NB4 (cell line): Measurements from ENCODE around the gene MARK3.

ENCODE experiments used
- CTCF ChIP-seq: IDR thresholded peaks from one replicate; pipeline ENCODE4 v1.5.1; 2012; ENCODE audit warnings: low read depth, low read length
- POLR2A ChIP-seq: IDR thresholded peaks from 2 replicates; pipeline ENCODE4 v1.6.1; 2011; ENCODE audit warnings: mild to moderate bottlenecking; ENCODE audit not compliant: insufficient read length; ENCODE audit errors: extremely low read depth

DNA sequence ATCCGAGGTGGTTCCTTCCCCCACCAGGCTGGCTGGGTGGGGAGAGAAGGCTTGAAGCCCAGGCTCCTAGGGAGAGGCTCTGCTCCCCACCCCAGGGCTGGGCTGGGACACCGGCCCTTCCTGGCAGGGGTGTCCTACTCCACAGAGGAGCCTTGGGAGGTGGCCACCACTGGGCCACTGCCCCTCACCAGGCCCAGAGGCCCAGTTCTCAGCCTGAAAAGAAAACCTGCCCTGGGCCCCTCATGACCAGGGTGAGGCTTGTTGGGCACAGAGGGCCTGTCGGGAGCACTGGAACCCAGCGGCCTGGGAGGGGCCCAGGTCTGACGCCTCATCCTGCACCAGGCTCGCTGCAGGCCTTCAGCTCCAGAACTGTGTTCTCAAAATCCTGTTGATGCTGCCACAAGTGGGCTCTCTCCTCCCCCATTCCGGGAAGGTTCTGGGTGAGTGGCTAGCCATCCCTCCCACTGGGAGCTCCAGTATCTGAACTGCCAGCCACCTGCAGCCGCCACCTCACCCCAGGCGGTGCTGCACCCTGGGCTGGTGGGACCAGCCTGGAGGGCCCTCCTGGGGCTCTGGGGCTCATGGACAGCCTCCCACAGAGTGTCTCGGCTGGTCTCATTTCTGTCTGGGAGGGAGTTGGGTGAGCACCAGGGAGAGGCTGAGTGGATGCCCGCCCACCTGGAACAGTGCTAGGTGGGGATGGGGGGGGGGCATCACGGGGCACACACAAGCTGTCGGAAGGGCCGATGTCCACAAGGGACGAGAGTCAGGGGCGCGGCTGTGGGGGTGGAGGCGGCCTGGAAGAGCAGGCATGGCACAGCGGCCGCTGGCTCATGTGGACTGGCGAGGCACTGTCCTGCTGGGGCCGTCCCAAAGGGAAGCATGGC is 165.5 kb downstream of the MARK3 start:
- TF ChIP-seq CTCF (no peak), POLR2A (no peak)
